ENCODE results near the gene CRIP1.

CRIP1 gene

GRCh38 chr14:105497671-105498429, 11.2 kb downstream of the CRIP1 start:
- Histone ChIP-seq H3K4me3 (ENCODE audit: low read depth, low read length, poor library complexity, severe bottlenecking) (no peak overlapping the region), H4K20me1 (ENCODE audit: insufficient read depth, low read length) (no peaks in the 10 kb centered on the region), H3K27ac (ENCODE audit: low read depth, low read length, poor library complexity, severe bottlenecking) (no peak overlapping the region), H3K27me3 (ENCODE audit: insufficient read depth, low read length) (0 out of 2 replicates have a peak, but pooled peaks cover 4% of the 10 kb centered on the region), H3K79me2 (ENCODE audit: insufficient read depth, low read length) (no peaks in the 10 kb centered on the region), H3K36me3 (ENCODE audit: insufficient read depth, low read length) (peaks cover 10% of the 10 kb centered on the region), H2AFZ (ENCODE audit: low read length) (no peak overlapping the region), H3K4me1 (ENCODE audit: insufficient read depth, low read length, severe bottlenecking) (no peaks in the 10 kb centered on the region), H3F3A (ENCODE audit: insufficient read depth, low read length) (no peaks in the 10 kb centered on the region), H3K4me2 (ENCODE audit: low read length) (no peak overlapping the region), H3K9ac (ENCODE audit: low read length) (no peak overlapping the region), H3K9me2 (ENCODE audit: low read depth, low read length) (no peaks in the 10 kb centered on the region), H3K9me3 (ENCODE audit: low read length) (no peaks in the 10 kb centered on the region)
- no peak for TF ChIP-seq EZH2 (IDR thresholded peaks at IDR 0.05; ENCODE audit: borderline replicate concordance, low read length)
- TF ChIP-seq, protein P1, sequence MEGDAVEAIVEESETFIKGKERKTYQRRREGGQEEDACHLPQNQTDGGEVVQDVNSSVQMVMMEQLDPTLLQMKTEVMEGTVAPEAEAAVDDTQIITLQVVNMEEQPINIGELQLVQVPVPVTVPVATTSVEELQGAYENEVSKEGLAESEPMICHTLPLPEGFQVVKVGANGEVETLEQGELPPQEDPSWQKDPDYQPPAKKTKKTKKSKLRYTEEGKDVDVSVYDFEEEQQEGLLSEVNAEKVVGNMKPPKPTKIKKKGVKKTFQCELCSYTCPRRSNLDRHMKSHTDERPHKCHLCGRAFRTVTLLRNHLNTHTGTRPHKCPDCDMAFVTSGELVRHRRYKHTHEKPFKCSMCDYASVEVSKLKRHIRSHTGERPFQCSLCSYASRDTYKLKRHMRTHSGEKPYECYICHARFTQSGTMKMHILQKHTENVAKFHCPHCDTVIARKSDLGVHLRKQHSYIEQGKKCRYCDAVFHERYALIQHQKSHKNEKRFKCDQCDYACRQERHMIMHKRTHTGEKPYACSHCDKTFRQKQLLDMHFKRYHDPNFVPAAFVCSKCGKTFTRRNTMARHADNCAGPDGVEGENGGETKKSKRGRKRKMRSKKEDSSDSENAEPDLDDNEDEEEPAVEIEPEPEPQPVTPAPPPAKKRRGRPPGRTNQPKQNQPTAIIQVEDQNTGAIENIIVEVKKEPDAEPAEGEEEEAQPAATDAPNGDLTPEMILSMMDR (IDR thresholded peaks at IDR 0.05; ENCODE audit: low read length): no peak

DNA sequence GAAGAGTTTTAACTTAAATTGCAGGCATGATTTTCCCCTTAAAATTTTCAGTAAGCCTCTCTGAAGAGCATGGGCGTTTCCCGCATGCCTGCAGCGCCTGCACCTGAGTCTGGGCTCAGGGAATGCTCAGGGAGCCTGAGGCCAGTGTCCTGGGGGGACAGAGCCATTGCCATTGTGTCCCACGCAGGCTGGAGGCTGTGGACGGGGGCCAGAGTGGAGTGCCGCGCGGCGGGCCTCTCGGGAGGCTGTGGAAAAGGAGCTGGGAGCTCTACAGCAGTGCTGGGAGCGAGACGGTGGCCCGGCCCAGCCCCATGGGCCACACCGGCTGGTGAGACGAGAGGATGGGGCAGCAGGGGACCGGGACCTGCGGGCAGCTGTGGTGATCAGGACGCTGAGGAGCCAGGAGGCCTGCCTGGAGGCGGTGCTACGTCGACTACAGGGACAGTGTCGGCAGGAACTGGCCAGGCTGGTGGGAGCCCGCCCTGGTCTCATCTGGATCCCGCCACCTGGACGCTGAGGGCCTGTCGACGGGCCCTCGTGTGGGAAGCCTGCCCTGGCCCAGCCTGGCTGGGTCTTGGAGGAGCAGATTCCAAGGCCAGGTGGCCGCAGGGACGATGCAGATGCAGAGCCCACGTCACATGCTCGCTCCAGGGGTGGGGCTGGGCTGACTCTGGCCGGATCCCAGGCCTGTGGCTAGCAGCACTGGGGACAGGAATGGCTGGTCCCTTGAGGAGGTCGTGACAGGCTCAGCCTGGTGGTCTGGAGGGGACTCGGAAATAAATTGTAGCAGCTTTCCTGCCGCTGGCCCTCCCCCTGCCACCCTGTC, 12.0 kb downstream of the CRIP1 start:
- no peaks in the 10 kb centered on the region for H3F3A ChIP-seq (ENCODE audit: insufficient read depth, low read length)
- H3K36me3 ChIP-seq (ENCODE audit: insufficient read depth, low read length): peaks cover 10% of the 10 kb centered on the region
- H3K27me3 ChIP-seq (ENCODE audit: insufficient read depth, low read length): 0 out of 2 replicates have a peak, but pooled peaks cover 5% of the 10 kb centered on the region
- no peak for TF ChIP-seq EZH2 (IDR thresholded peaks at IDR 0.05; ENCODE audit: borderline replicate concordance, low read length)
- TF ChIP-seq, protein P1 (IDR thresholded peaks at IDR 0.05; ENCODE audit: low read length): no peak
- H3K79me2 ChIP-seq (ENCODE audit: insufficient read depth, low read length): no peaks in the 10 kb centered on the region
- no peak overlapping the region for H3K4me2 ChIP-seq (ENCODE audit: low read length)
- H3K27ac ChIP-seq (ENCODE audit: low read depth, low read length, poor library complexity, severe bottlenecking): no peak overlapping the region
- no peak overlapping the region for H2AFZ ChIP-seq (ENCODE audit: low read length)
- no peaks in the 10 kb centered on the region for H3K9me3 ChIP-seq (ENCODE audit: low read length)
- no peak overlapping the region for H3K9ac ChIP-seq (ENCODE audit: low read length)
- H3K9me2 ChIP-seq (ENCODE audit: low read depth, low read length): no peaks in the 10 kb centered on the region
- H3K4me1 ChIP-seq (ENCODE audit: insufficient read depth, low read length, severe bottlenecking): no peaks in the 10 kb centered on the region
- H4K20me1 ChIP-seq (ENCODE audit: insufficient read depth, low read length): no peaks in the 10 kb centered on the region
- no peak overlapping the region for H3K4me3 ChIP-seq (ENCODE audit: low read depth, low read length, poor library complexity, severe bottlenecking)

DNA sequence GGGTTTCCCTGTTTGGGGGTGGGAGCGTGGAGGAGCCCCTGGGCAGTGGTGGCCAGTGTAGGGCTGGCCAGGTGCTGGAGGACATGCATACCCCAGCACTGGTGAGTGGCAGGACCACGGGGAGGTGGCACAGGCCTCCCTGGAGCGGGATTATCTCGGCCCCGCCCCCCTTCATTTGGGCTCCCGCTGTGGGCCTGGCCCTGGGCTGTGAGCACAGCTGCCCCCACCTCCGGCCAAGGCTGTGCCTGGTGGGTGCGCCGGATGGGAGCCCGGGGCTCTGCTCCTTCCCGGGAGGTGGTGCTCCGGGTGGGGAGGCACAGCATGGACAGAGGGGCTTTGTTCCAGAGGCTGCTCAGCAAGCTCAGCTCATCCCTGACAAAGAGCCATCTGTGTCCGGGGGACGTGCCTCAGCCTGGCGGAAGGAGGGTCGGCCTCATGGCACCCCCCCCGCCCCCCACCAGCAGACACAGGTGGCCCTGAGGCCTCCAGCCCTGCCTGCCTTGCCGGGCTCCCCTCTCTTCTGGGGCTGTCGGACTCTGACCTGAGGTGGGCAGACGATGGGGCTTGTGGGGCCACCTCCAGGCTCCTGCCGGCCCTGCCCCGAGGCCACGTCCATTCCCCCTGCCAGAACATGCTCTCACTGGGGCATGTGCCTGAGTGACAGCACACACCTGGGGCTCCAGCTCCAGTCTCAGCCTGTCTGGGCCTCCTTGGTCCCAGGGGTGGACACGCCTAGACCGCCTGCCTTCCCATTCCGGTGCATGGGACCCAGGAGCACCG, 12.8 kb downstream of the CRIP1 start:
- Histone ChIP-seq H3F3A (ENCODE audit: insufficient read depth, low read length) (no peaks in the 10 kb centered on the region), H3K27ac (ENCODE audit: low read depth, low read length, poor library complexity, severe bottlenecking) (no peak overlapping the region), H3K4me3 (ENCODE audit: low read depth, low read length, poor library complexity, severe bottlenecking) (no peak overlapping the region), H3K4me1 (ENCODE audit: insufficient read depth, low read length, severe bottlenecking) (no peaks in the 10 kb centered on the region), H3K9me2 (ENCODE audit: low read depth, low read length) (no peaks in the 10 kb centered on the region), H2AFZ (ENCODE audit: low read length) (no peak overlapping the region), H3K36me3 (ENCODE audit: insufficient read depth, low read length) (peaks cover 10% of the 10 kb centered on the region), H3K27me3 (ENCODE audit: insufficient read depth, low read length) (0 out of 2 replicates have a peak, but pooled peaks cover 5% of the 10 kb centered on the region), H3K9ac (ENCODE audit: low read length) (no peak overlapping the region), H3K79me2 (ENCODE audit: insufficient read depth, low read length) (no peaks in the 10 kb centered on the region), H3K4me2 (ENCODE audit: low read length) (no peak overlapping the region), H3K9me3 (ENCODE audit: low read length) (no peaks in the 10 kb centered on the region), H4K20me1 (ENCODE audit: insufficient read depth, low read length) (no peaks in the 10 kb centered on the region)
- TF ChIP-seq, protein P1 (IDR thresholded peaks at IDR 0.05; ENCODE audit: low read length): no peak
- no peak for TF ChIP-seq EZH2 (IDR thresholded peaks at IDR 0.05; ENCODE audit: borderline replicate concordance, low read length)
